Measurements from ENCODE around the gene CFAP100.

CFAP100 gene

DNA sequence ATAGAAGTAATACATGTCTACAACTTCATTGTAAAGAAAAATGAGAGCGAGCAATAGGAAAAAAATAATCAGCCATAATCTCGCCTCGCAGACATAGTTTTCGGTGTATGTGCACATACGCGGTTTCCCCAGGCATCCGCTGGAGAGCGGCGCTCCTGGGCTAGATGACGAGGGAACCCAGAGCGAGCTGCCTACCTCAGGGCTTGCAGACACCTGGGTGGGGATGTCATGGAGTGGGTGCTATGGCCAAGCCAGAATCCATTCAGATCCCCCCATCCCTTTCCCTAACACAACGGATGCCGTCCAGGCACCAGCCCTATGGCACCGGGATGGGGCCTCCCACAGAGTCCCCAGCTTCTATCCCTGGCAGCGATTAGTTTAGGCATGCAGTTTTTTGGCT, 4.5 kb upstream of the CFAP100 start:
- H3K9ac ChIP-seq (ENCODE audit: low read length) = no peak overlapping the region
- H3K4me1 ChIP-seq (ENCODE audit: control insufficient read depth, insufficient read depth, low read length) = peaks cover 9% of the 10 kb centered on the region
- no peak overlapping the region for H3K4me3 ChIP-seq (ENCODE audit: low read length)
- peaks cover 11% of the 10 kb centered on the region for H3K27me3 ChIP-seq (ENCODE audit: control insufficient read depth, insufficient read depth, low read length)
- no peaks in the 10 kb centered on the region for H3K9me3 ChIP-seq (ENCODE audit: control insufficient read depth, low read length)
- H3K36me3 ChIP-seq (ENCODE audit: control insufficient read depth, insufficient read depth, low read length) = no peaks in the 10 kb centered on the region

DNA sequence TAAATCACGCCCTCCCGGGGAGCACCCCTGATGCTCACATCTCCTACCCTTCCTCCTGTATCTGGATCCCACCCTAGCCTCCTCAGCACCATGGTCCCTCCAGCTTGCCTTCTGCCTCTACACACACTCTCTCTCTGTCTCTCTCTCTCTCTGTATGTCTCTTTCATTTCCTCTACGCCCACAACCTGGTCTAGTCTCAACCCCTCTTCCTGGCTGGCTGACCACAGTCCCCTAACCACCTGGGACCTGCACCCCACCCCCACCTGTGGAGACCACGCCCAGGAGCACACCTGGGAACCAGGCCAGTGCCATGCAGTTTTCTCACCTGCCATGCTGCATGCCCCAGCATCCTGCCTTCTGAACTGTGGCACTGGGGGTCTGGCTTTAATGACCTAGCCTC, 4.0 kb upstream of the CFAP100 start:
- Histone ChIP-seq H3K4me3 (ENCODE audit: low read length) (no peak overlapping the region), H3K9ac (ENCODE audit: low read length) (no peak overlapping the region), H3K9me3 (ENCODE audit: control insufficient read depth, low read length) (no peaks in the 10 kb centered on the region), H3K36me3 (ENCODE audit: control insufficient read depth, insufficient read depth, low read length) (no peaks in the 10 kb centered on the region), H3K4me1 (ENCODE audit: control insufficient read depth, insufficient read depth, low read length) (peaks cover 9% of the 10 kb centered on the region), H3K27me3 (ENCODE audit: control insufficient read depth, insufficient read depth, low read length) (peaks cover 14% of the 10 kb centered on the region)

DNA sequence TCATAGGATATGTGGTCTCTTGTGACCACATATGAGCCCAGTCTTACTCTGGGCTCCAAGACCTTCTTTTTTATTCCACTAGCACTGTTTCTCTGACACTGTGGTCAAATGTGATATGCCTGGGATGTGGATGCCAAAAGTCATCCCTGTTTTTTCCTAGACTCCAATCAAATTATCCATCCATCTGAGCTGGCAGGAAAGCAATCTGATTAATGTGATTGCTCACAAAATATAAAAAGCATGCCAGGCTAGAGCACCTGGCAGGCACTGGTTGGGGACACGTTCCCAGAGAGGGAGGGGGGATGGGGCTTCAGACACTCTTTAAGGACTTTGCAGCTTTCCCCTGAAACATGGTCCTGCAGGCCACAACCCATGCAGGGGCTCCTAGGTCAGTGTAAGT, 3.1 kb upstream of the CFAP100 start:
- H3K27me3 ChIP-seq (ENCODE audit: control insufficient read depth, insufficient read depth, low read length) = peaks cover 18% of the 10 kb centered on the region
- H3K4me3 ChIP-seq (ENCODE audit: low read length) = no peak overlapping the region
- no peaks in the 10 kb centered on the region for H3K36me3 ChIP-seq (ENCODE audit: control insufficient read depth, insufficient read depth, low read length)
- H3K9me3 ChIP-seq (ENCODE audit: control insufficient read depth, low read length) = no peaks in the 10 kb centered on the region
- peaks cover 9% of the 10 kb centered on the region for H3K4me1 ChIP-seq (ENCODE audit: control insufficient read depth, insufficient read depth, low read length)
- no peak overlapping the region for H3K9ac ChIP-seq (ENCODE audit: low read length)

DNA sequence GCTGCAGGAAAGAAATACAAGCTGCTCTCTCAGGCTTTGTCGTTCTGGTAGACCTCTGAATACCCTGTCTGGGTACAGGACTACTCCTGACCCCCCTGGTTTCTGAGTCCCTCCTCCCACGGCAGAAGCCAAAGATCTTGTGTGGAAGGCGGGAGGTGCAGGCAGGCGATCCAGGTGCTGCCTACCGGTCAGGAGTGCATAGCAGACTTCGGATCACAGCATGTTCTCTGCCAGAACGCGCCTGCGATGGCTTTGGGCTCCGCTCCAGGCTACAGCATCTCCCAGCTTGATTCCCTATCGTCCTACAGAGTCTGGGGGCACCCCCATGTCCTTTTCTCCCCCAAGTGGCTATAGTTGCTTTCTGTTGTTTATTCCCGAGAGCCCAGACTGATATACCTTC, 2.5 kb upstream of the CFAP100 start:
- Histone ChIP-seq H3K9ac (ENCODE audit: low read length) (no peak overlapping the region), H3K9me3 (ENCODE audit: control insufficient read depth, low read length) (no peaks in the 10 kb centered on the region), H3K27me3 (ENCODE audit: control insufficient read depth, insufficient read depth, low read length) (peaks cover 18% of the 10 kb centered on the region)

DNA sequence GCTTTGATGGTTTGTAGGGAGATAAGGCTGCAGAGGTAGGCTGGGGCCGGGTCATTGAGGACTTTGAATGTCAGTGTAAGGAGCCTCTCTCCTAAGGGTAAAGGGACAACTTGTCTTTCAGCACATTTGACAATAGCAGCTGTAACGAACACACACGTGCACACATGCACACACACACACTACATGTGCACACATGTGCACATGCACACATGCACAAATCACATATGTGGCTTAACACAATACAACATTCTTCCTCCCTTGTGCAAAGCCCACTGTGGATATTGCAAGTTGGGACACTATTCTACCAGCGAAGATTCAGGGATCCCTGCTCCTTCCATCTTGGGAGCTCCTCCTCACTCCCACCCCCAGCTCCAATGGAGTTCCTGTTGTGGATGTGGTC, 1.1 kb upstream of the CFAP100 start:
- Histone ChIP-seq H3K4me1 (ENCODE audit: control insufficient read depth, insufficient read depth, low read length) (peaks cover 9% of the 10 kb centered on the region), H3K36me3 (ENCODE audit: control insufficient read depth, insufficient read depth, low read length) (no peaks in the 10 kb centered on the region), H3K27me3 (ENCODE audit: control insufficient read depth, insufficient read depth, low read length) (peaks cover 18% of the 10 kb centered on the region), H3K9ac (ENCODE audit: low read length) (no peak overlapping the region), H3K4me3 (ENCODE audit: low read length) (no peak overlapping the region), H3K9me3 (ENCODE audit: control insufficient read depth, low read length) (no peaks in the 10 kb centered on the region)

More for the DNA sequence above, 2.5 kb upstream of the CFAP100 start:
- H3K4me3 ChIP-seq (ENCODE audit: low read length) = no peak overlapping the region
- no peaks in the 10 kb centered on the region for H3K36me3 ChIP-seq (ENCODE audit: control insufficient read depth, insufficient read depth, low read length)
- peaks cover 9% of the 10 kb centered on the region for H3K4me1 ChIP-seq (ENCODE audit: control insufficient read depth, insufficient read depth, low read length)

DNA sequence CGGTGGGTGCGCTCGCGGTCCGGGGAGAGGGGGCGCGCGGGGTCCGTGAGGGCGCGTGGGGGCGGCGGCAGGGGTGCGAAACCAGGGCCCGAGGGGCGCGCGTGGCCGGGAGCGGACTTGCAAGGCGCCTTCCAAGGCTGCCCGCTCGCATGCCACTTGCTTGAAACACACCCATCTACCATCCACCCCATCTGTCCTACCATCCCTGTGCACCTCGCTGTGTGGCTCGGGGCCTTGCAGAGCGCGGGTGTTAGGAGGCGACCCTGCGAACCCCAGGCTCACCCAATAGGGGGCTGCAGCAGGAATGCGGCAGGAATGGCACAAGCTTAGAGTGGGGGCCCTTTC, 240 bp downstream of the CFAP100 start:
- Histone ChIP-seq H3K36me3 (ENCODE audit: control insufficient read depth, insufficient read depth, low read length) (no peaks in the 10 kb centered on the region), H3K27me3 (ENCODE audit: control insufficient read depth, insufficient read depth, low read length) (peaks cover 14% of the 10 kb centered on the region), H3K9ac (ENCODE audit: low read length) (no peak overlapping the region), H3K9me3 (ENCODE audit: control insufficient read depth, low read length) (no peaks in the 10 kb centered on the region), H3K4me3 (ENCODE audit: low read length) (no peak overlapping the region), H3K4me1 (ENCODE audit: control insufficient read depth, insufficient read depth, low read length) (no peaks in the 10 kb centered on the region)

DNA sequence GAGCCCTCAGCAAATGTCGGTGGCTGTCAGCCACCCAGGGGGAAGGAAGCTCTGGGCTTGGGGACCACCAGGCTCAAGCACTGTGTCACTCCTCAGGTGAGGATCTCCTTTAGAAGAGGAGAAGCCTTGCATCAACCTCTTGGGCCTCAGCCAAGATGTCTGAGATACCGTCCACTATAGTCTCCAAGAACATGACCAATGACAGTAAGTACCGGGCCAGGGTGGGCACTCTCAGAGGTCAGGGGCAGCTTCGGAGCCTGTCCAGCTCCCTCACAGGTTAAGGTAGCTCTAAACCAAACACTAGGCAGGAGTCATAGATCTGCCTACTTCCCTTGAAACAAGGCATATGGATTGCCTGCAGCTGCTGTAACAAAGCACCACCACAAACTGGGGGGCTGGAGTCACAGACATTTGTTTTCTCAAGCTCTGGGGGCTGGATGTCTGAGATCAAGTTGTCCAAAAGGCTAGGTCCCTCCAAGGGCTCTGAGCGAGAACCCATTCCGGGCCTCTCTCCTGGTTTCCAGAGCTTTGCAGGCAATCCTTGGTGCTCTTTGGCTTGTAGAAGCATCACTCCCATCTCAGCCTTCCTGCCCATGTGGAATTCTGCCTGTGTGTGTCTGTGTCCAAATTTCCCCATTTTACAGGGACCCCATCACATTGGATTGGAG, 1.3 kb downstream of the CFAP100 start:
- Histone ChIP-seq H3K4me1 (ENCODE audit: control insufficient read depth, insufficient read depth, low read length) (no peaks in the 10 kb centered on the region), H3K36me3 (ENCODE audit: control insufficient read depth, insufficient read depth, low read length) (no peaks in the 10 kb centered on the region), H3K4me3 (ENCODE audit: low read length) (no peak overlapping the region), H3K9ac (ENCODE audit: low read length) (no peak overlapping the region), H3K9me3 (ENCODE audit: control insufficient read depth, low read length) (no peaks in the 10 kb centered on the region), H3K27me3 (ENCODE audit: control insufficient read depth, insufficient read depth, low read length) (peaks cover 14% of the 10 kb centered on the region)

DNA sequence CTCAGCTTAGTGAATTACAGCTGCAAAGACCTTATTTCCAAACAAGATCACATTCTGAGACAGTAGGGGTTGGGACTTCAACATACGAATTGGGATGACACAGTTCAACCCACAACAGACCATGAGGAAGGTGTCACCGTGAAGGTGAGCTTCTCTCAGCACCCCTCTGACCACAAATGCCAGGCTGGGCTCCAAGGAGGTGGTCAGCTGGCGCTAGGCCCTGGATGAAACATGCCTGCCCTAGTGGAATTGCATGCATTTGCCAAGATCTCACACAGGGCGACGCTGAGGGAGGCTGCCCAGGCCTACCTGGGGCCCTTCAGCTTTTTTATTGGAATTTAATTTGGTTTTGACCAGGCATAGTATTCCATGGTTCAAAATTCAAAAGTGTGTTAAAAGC, 1.8 kb downstream of the CFAP100 start:
- no peak overlapping the region for H3K9ac ChIP-seq (ENCODE audit: low read length)
- H3K4me3 ChIP-seq (ENCODE audit: low read length) = no peak overlapping the region
- no peaks in the 10 kb centered on the region for H3K4me1 ChIP-seq (ENCODE audit: control insufficient read depth, insufficient read depth, low read length)
- H3K27me3 ChIP-seq (ENCODE audit: control insufficient read depth, insufficient read depth, low read length) = peaks cover 14% of the 10 kb centered on the region
- no peaks in the 10 kb centered on the region for H3K36me3 ChIP-seq (ENCODE audit: control insufficient read depth, insufficient read depth, low read length)
- H3K9me3 ChIP-seq (ENCODE audit: control insufficient read depth, low read length) = no peaks in the 10 kb centered on the region

DNA sequence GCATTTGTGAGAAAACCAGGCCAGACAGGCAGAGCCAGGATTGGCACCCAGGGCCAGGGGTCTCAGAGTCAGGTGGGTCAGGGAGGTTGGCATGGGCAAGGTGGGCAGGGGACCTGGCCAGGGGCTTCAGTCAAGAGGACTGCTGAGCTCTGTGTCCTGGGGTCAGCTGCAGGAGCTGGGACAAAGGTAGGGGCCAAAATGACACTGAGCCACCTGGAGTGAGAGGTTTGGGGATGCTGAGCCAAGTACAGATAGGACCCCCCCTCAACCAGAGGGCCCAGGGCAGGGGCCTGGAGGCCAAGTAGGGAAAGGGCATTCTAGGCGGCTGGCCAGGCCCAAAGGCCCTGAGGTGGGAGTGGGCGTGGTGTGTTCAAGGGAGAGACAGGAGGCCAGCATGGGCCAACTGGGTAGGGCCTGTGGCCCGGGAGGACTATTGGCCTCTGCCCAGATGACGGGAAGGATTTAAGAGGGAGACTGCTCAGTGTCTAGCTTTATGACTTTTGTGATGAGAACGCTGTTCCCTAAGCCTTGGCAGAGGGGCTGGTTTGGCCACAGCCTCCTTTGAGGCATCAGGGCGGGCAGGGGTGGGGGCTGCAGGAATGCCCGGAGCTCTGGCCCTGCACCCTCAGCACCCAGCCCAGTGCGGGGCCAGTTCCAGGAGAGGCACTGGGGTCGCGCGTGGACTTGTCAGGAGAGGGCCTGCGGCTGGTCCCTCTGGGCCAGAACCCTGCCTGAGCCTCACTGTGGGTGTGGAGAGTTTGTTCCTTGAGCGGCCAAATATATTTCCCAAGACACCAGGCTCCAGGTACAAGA, 3.1 kb downstream of the CFAP100 start:
- no peaks in the 10 kb centered on the region for H3K9me3 ChIP-seq (ENCODE audit: control insufficient read depth, low read length)
- H3K4me3 ChIP-seq (ENCODE audit: low read length) = no peak overlapping the region
- H3K4me1 ChIP-seq (ENCODE audit: control insufficient read depth, insufficient read depth, low read length) = no peaks in the 10 kb centered on the region
- no peak overlapping the region for H3K9ac ChIP-seq (ENCODE audit: low read length)
- H3K27me3 ChIP-seq (ENCODE audit: control insufficient read depth, insufficient read depth, low read length) = peaks cover 12% of the 10 kb centered on the region
- no peaks in the 10 kb centered on the region for H3K36me3 ChIP-seq (ENCODE audit: control insufficient read depth, insufficient read depth, low read length)

DNA sequence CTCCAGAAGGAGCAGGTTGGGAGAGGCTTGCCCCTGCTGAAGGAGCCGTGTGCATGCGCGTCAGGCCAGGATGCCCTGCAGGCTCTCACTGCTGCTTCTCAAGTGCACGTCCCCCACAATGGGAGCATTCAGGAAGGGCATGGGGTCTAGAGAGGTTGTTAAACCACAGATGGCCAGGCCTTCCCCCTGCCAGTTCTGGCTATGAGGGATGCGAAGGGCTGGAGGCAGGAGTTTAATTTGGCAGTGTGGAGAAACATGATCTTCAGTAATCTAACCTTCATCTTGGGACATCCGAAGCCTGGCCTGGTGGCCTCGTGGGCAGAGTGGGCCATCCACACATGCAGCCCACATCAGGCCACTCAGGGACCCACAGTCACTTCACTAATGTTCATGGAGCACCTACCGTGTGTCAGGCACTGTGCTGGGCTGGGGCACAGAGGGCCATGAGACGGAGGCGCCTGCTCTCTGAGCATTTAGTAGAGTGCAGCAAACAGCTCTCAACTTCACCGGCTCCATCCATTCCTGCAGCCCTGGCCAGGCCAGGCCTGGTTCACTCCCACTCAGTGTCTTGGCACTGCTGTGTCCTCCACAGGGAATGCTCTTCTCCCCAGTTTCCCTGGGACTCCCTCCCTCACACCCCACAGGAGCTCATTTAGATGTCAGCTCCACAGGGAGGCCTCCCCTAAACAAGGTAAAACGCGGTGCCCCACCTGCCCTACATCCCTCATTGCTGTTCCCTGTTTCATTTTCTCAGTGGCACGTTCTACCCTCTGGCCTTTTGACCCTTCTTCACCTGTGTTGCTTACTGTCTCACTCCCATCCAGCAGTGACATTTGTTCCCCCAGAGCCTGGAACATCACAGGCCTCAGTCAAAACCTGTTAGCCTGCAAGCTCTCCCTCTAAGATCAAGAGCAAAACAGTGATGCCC, 4.0 kb downstream of the CFAP100 start:
- Histone ChIP-seq H3K9ac (ENCODE audit: low read length) (no peak overlapping the region), H3K27me3 (ENCODE audit: control insufficient read depth, insufficient read depth, low read length) (peaks cover 11% of the 10 kb centered on the region), H3K4me3 (ENCODE audit: low read length) (no peak overlapping the region), H3K36me3 (ENCODE audit: control insufficient read depth, insufficient read depth, low read length) (no peaks in the 10 kb centered on the region), H3K9me3 (ENCODE audit: control insufficient read depth, low read length) (no peaks in the 10 kb centered on the region), H3K4me1 (ENCODE audit: control insufficient read depth, insufficient read depth, low read length) (no peaks in the 10 kb centered on the region)

DNA sequence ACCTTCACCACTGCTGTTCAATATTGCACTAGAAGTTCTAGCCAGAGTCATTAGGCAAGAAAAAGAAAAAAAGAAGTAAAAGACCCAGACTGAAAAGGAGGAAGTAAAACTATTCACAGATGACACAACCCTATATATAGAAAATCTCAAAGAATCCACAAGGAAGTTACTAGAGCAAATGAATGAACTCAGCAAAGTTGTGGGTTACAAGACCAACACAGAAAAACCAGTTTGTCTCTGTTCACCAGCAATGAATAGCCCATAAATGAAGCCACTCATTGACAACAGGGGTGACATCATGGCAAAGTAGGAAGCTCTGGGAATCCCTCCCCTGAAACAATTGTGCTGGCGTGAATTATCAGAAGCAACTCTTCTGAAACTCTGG, 4.6 kb downstream of the CFAP100 start:
- Histone ChIP-seq H3K27me3 (ENCODE audit: control insufficient read depth, insufficient read depth, low read length) (peaks cover 11% of the 10 kb centered on the region), H3K9me3 (ENCODE audit: control insufficient read depth, low read length) (no peaks in the 10 kb centered on the region), H3K4me3 (ENCODE audit: low read length) (no peak overlapping the region), H3K9ac (ENCODE audit: low read length) (no peak overlapping the region), H3K4me1 (ENCODE audit: control insufficient read depth, insufficient read depth, low read length) (no peaks in the 10 kb centered on the region), H3K36me3 (ENCODE audit: control insufficient read depth, insufficient read depth, low read length) (no peaks in the 10 kb centered on the region)

DNA sequence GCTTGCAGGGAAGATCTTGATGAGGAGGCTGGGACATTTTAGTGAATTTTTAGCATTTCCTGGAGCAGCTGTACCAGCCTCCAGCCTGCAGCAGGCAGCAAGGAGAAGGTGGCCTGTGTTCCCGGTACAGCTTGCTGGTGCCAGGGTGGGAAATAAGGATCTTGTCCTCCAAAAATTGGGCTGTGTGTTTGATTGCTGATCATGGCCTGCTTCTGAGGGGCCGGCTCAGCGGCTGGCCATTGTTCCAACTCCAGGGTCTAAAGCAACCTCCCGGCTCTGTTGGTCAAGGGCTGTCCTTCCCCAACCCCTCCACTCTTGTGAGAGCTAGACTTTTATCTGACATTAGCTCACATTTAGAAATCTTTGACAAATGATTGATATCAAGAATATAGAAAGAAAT, 5.0 kb downstream of the CFAP100 start:
- no peak overlapping the region for H3K9ac ChIP-seq (ENCODE audit: low read length)
- H3K4me3 ChIP-seq (ENCODE audit: low read length) = no peak overlapping the region
- no peaks in the 10 kb centered on the region for H3K9me3 ChIP-seq (ENCODE audit: control insufficient read depth, low read length)
- no peaks in the 10 kb centered on the region for H3K4me1 ChIP-seq (ENCODE audit: control insufficient read depth, insufficient read depth, low read length)
- no peaks in the 10 kb centered on the region for H3K36me3 ChIP-seq (ENCODE audit: control insufficient read depth, insufficient read depth, low read length)
- H3K27me3 ChIP-seq (ENCODE audit: control insufficient read depth, insufficient read depth, low read length) = peaks cover 11% of the 10 kb centered on the region
